GM23338 (cell line): Measurements from ENCODE around the gene ERVH48-1. TPM values are rescaled to one million over a fixed set of nuclear protein-coding genes. Genes with fewer than 3 reads are reported as not detected.

ENCODE experiments used
- ATAC-seq: fragments of 200-7000 bp; cut with Tn5 transposase; 3 replicates; pipeline ENCODE4 v1.9.1; 2020
- DNase-seq: peaks from one replicate; pipeline ENCODE4 v3.0.0-alpha.2; 2015; ENCODE audit warnings: low spot score
- H2AFZ ChIP-seq: fragments of 200-600 bp; sonication (generic); 2 replicates; pipeline ENCODE4 v1.8.0; 2016; ENCODE audit warnings: antibody characterized with exemption, mild to moderate bottlenecking, moderate library complexity
- H3F3A ChIP-seq: fragments of 200-600 bp; sonication (generic); replicated peaks from 2 replicates; pipeline ENCODE4 v1.8.0; 2017; ENCODE audit warnings: antibody characterized with exemption, mixed run types, low read depth
- H3K27ac ChIP-seq: fragments of 200-600 bp; sonication (generic); 2 replicates; pipeline ENCODE4 v1.6.1; 2016; ENCODE audit warnings: low read depth
- H3K27me3 ChIP-seq: fragments of 200-600 bp; sonication (generic); 2 replicates; pipeline ENCODE4 v1.8.0; 2016; ENCODE audit warnings: mild to moderate bottlenecking, mixed run types, moderate library complexity; ENCODE audit not compliant: insufficient read depth
- H3K36me3 ChIP-seq: fragments of 200-600 bp; sonication (generic); 2 replicates; pipeline ENCODE4 v1.8.0; 2016; ENCODE audit warnings: mild to moderate bottlenecking; ENCODE audit not compliant: insufficient read depth
- H3K4me1 ChIP-seq: fragments of 200-600 bp; sonication (generic); 2 replicates; pipeline ENCODE4 v1.8.0; 2016; ENCODE audit warnings: mild to moderate bottlenecking, moderate library complexity; ENCODE audit not compliant: insufficient read depth
- H3K4me2 ChIP-seq: fragments of 200-600 bp; sonication (generic); 2 replicates; pipeline ENCODE4 v1.7.1; 2017; ENCODE audit warnings: mixed run types
- H3K4me3 ChIP-seq: fragments of 200-600 bp; sonication (generic); 2 replicates; pipeline ENCODE4 v1.6.1; 2016; ENCODE audit warnings: mixed run types
- H3K79me2 ChIP-seq: fragments of 200-600 bp; sonication (generic); replicated peaks from 2 replicates; pipeline ENCODE4 v1.8.0; 2017; ENCODE audit warnings: mild to moderate bottlenecking; ENCODE audit not compliant: insufficient read depth
- H3K9me2 ChIP-seq: fragments of 200-600 bp; sonication (generic); 2 replicates; pipeline ENCODE4 v1.8.0; 2017; ENCODE audit not compliant: insufficient read depth
- H4K20me1 ChIP-seq: fragments of 200-600 bp; sonication (generic); replicated peaks from 2 replicates; pipeline ENCODE4 v1.8.0; 2017; ENCODE audit warnings: mild to moderate bottlenecking; ENCODE audit not compliant: insufficient read depth
- H3K27ac Mint-ChIP-seq: 2 replicates; pipeline ENCODE4 v1.8.0; 2020; ENCODE audit warnings: inconsistent platforms, mild to moderate bottlenecking, moderate library complexity, mixed read lengths
- H3K27me3 Mint-ChIP-seq: 3 replicates; pipeline ENCODE4 v1.8.0; 2022; ENCODE audit warnings: low read depth, mild to moderate bottlenecking, moderate library complexity, mixed read lengths, inconsistent platforms; ENCODE audit not compliant: insufficient read depth, poor library complexity
- H3K36me3 Mint-ChIP-seq: 3 replicates; pipeline ENCODE4 v1.8.0; 2021; ENCODE audit warnings: low read depth, mild to moderate bottlenecking, inconsistent platforms, moderate library complexity, mixed read lengths
- H3K4me1 Mint-ChIP-seq: 3 replicates; pipeline ENCODE4 v1.8.0; 2020; ENCODE audit warnings: mild to moderate bottlenecking, inconsistent platforms, mixed read lengths
- H3K4me3 Mint-ChIP-seq: 3 replicates; pipeline ENCODE4 v1.8.0; 2021; ENCODE audit warnings: moderate library complexity, mild to moderate bottlenecking, inconsistent platforms, mixed read lengths
- H3K9me3 Mint-ChIP-seq: 3 replicates; pipeline ENCODE4 v1.8.0; 2020; ENCODE audit warnings: moderate library complexity, mild to moderate bottlenecking, inconsistent platforms, mixed read lengths
- CREB1 ChIP-seq: fragments of 250-450 bp; sonication (Bioruptor Pico); IDR thresholded peaks from 2 replicates; pipeline ENCODE4 v1.5.0; 2020; ENCODE audit warnings: low read depth, mild to moderate bottlenecking, moderate library complexity
- EZH2 ChIP-seq: fragments of 200-600 bp; sonication (generic); IDR thresholded peaks from one replicate; pipeline ENCODE4 v1.8.0; 2017; ENCODE audit warnings: antibody characterized with exemption, mild to moderate bottlenecking, low read depth; ENCODE audit not compliant: unreplicated experiment
- EZH2phosphoT487 ChIP-seq: fragments of 200-600 bp; sonication (generic); IDR thresholded peaks from one replicate; pipeline ENCODE4 v1.8.1; 2018; ENCODE audit warnings: antibody characterized with exemption; ENCODE audit not compliant: unreplicated experiment
- JUNB ChIP-seq: IDR thresholded peaks from one replicate; pipeline ENCODE4 v1.6.1; 2016; ENCODE audit warnings: antibody characterized with exemption; ENCODE audit not compliant: unreplicated experiment
- NANOG ChIP-seq: IDR thresholded peaks from 2 replicates; pipeline ENCODE4 v1.6.1; 2016; ENCODE audit warnings: antibody characterized with exemption, borderline replicate concordance
- POLR2AphosphoS5 ChIP-seq: IDR thresholded peaks from 2 replicates; pipeline ENCODE4 v1.6.1; 2016; ENCODE audit warnings: antibody characterized with exemption, low read depth
- STAT1 ChIP-seq: IDR thresholded peaks from one replicate; pipeline ENCODE4 v1.6.1; 2016; ENCODE audit warnings: antibody characterized with exemption; ENCODE audit not compliant: unreplicated experiment
- ZNF114 ChIP-seq: fragments of 250-450 bp; sonication (Bioruptor Pico); IDR thresholded peaks from 2 replicates; pipeline ENCODE4 v1.5.0; 2020; ENCODE audit warnings: mild to moderate bottlenecking, moderate library complexity
- ZNF331 ChIP-seq: fragments of 250-450 bp; sonication (Bioruptor Pico); IDR thresholded peaks from 2 replicates; pipeline ENCODE4 v1.5.0; 2020; ENCODE audit warnings: low read depth, mild to moderate bottlenecking, moderate library complexity
- polyA plus RNA-seq: library from polyadenylated mRNA; unstranded; fragments of >200 nt; fragmentation: Nextera tagmentation; extraction: Ambion mirVana; gene quantifications from 2 replicates; pipeline ENCODE4 v1.2.1, GENCODE V29; 2016
- total RNA-seq: library from RNA; depleted of rRNA; stranded (reverse); fragments of >200 nt; shearing (Covaris generic); gene quantifications from 2 replicates; pipeline ENCODE4 v1.2.3, GENCODE V29; 2014
- TF ChIP-seq, protein P1 (sequence below): IDR thresholded peaks from 2 replicates; pipeline ENCODE4 v1.6.1; 2016; ENCODE audit warnings: antibody characterized with exemption
- TF ChIP-seq, protein P2 (sequence below): fragments of 250-450 bp; sonication (Bioruptor Pico); IDR thresholded peaks from 2 replicates; pipeline ENCODE4 v1.5.0; 2020; ENCODE audit warnings: mild to moderate bottlenecking, moderate library complexity
- TF ChIP-seq, protein P3 (sequence below): IDR thresholded peaks from one replicate; pipeline ENCODE4 v1.6.1; 2018; ENCODE audit warnings: antibody characterized with exemption; ENCODE audit not compliant: unreplicated experiment

The ERVH48-1 gene
- total and polyA plus RNA-seq, 2 experiments from 2014 or later, result 31.7 to 37.0 TPM

DNA sequence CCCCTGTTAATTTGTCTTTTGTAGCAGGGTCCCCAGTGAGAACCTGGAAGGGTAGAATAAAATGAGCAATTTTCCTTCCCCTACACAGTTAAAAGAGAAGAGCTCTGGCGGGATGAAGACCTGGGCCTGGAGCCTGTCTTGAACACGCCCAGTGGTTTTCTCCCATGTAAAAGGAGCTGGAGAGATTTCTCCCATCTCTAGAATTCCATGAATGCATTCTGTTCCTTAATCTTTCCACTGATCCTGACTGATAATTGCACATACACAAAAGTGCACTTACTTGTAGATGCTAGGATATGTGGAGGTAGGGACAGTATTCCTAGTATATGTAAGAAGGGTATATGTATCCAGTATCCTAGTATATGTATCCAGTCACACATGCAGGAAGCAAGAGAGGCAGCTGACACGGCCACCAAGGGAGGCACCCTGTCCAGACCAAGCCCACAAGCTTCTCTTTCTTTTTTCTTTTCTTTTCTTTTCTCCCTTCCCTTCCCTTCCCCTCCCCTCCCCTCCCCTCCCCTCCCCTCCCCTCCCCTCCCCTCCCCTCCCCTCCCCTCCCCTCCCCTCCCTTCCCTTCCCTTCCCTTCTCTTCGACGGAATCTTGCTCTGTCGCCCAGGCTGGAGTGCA, 37.1 kb upstream of the ERVH48-1 start:
- TF ChIP-seq, protein P1, sequence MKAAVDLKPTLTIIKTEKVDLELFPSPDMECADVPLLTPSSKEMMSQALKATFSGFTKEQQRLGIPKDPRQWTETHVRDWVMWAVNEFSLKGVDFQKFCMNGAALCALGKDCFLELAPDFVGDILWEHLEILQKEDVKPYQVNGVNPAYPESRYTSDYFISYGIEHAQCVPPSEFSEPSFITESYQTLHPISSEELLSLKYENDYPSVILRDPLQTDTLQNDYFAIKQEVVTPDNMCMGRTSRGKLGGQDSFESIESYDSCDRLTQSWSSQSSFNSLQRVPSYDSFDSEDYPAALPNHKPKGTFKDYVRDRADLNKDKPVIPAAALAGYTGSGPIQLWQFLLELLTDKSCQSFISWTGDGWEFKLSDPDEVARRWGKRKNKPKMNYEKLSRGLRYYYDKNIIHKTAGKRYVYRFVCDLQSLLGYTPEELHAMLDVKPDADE, result no peak
- TF ChIP-seq STAT1 (no peak), NANOG (no peak), POLR2AphosphoS5 (no peak), CREB1 (CRISPR knock-in tag) (no peak), ZNF331 (CRISPR knock-in tag) (no peak), EZH2 (no peak), JUNB (no peak), ZNF114 (CRISPR knock-in tag) (no peak), EZH2phosphoT487 (no peak)
- TF ChIP-seq, protein P2, sequence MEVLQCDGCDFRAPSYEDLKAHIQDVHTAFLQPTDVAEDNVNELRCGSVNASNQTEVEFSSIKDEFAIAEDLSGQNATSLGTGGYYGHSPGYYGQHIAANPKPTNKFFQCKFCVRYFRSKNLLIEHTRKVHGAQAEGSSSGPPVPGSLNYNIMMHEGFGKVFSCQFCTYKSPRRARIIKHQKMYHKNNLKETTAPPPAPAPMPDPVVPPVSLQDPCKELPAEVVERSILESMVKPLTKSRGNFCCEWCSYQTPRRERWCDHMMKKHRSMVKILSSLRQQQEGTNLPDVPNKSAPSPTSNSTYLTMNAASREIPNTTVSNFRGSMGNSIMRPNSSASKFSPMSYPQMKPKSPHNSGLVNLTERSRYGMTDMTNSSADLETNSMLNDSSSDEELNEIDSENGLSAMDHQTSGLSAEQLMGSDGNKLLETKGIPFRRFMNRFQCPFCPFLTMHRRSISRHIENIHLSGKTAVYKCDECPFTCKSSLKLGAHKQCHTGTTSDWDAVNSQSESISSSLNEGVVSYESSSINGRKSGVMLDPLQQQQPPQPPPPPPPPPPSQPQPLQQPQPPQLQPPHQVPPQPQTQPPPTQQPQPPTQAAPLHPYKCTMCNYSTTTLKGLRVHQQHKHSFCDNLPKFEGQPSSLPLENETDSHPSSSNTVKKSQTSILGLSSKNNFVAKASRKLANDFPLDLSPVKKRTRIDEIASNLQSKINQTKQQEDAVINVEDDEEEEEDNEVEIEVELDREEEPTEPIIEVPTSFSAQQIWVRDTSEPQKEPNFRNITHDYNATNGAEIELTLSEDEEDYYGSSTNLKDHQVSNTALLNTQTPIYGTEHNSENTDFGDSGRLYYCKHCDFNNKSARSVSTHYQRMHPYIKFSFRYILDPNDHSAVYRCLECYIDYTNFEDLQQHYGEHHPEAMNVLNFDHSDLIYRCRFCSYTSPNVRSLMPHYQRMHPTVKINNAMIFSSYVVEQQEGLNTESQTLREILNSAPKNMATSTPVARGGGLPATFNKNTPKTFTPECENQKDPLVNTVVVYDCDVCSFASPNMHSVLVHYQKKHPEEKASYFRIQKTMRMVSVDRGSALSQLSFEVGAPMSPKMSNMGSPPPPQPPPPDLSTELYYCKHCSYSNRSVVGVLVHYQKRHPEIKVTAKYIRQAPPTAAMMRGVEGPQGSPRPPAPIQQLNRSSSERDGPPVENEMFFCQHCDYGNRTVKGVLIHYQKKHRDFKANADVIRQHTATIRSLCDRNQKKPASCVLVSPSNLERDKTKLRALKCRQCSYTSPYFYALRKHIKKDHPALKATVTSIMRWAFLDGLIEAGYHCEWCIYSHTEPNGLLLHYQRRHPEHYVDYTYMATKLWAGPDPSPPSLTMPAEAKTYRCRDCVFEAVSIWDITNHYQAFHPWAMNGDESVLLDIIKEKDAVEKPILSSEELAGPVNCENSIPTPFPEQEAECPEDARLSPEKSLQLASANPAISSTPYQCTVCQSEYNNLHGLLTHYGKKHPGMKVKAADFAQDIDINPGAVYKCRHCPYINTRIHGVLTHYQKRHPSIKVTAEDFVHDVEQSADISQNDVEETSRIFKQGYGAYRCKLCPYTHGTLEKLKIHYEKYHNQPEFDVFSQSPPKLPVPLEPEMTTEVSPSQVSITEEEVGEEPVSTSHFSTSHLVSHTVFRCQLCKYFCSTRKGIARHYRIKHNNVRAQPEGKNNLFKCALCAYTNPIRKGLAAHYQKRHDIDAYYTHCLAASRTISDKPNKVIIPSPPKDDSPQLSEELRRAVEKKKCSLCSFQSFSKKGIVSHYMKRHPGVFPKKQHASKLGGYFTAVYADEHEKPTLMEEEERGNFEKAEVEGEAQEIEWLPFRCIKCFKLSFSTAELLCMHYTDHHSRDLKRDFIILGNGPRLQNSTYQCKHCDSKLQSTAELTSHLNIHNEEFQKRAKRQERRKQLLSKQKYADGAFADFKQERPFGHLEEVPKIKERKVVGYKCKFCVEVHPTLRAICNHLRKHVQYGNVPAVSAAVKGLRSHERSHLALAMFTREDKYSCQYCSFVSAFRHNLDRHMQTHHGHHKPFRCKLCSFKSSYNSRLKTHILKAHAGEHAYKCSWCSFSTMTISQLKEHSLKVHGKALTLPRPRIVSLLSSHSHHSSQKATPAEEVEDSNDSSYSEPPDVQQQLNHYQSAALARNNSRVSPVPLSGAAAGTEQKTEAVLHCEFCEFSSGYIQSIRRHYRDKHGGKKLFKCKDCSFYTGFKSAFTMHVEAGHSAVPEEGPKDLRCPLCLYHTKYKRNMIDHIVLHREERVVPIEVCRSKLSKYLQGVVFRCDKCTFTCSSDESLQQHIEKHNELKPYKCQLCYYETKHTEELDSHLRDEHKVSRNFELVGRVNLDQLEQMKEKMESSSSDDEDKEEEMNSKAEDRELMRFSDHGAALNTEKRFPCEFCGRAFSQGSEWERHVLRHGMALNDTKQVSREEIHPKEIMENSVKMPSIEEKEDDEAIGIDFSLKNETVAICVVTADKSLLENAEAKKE (CRISPR knock-in tag), result no peak
- TF ChIP-seq, protein P3, sequence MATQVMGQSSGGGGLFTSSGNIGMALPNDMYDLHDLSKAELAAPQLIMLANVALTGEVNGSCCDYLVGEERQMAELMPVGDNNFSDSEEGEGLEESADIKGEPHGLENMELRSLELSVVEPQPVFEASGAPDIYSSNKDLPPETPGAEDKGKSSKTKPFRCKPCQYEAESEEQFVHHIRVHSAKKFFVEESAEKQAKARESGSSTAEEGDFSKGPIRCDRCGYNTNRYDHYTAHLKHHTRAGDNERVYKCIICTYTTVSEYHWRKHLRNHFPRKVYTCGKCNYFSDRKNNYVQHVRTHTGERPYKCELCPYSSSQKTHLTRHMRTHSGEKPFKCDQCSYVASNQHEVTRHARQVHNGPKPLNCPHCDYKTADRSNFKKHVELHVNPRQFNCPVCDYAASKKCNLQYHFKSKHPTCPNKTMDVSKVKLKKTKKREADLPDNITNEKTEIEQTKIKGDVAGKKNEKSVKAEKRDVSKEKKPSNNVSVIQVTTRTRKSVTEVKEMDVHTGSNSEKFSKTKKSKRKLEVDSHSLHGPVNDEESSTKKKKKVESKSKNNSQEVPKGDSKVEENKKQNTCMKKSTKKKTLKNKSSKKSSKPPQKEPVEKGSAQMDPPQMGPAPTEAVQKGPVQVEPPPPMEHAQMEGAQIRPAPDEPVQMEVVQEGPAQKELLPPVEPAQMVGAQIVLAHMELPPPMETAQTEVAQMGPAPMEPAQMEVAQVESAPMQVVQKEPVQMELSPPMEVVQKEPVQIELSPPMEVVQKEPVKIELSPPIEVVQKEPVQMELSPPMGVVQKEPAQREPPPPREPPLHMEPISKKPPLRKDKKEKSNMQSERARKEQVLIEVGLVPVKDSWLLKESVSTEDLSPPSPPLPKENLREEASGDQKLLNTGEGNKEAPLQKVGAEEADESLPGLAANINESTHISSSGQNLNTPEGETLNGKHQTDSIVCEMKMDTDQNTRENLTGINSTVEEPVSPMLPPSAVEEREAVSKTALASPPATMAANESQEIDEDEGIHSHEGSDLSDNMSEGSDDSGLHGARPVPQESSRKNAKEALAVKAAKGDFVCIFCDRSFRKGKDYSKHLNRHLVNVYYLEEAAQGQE, result no peak
- Histone ChIP-seq H3K4me3 (no peak overlapping the region), H3K27ac (0 out of 2 replicates have a peak overlapping the region, but pooled peaks have one; percentile 35), H3K9me2 (no peaks in the 10 kb centered on the region), H2AFZ (no peak overlapping the region), H3K79me2 (no peaks in the 10 kb centered on the region), H3F3A (peaks cover 17% of the 10 kb centered on the region), H3K27me3 (no peaks in the 10 kb centered on the region), H3K36me3 (no peaks in the 10 kb centered on the region), H3K4me2 (no peak overlapping the region), H3K4me1 (peaks cover 18% of the 10 kb centered on the region), H4K20me1 (no peaks in the 10 kb centered on the region)
- peaks cover 27% of the 10 kb centered on the region for H3K4me1 Mint-ChIP-seq
- DNase-seq, result no peak
- peaks cover 11% of the 10 kb centered on the region; the same call in 2 of the 3 replicates for H3K9me3 Mint-ChIP-seq
- no peak overlapping the region for H3K4me3 Mint-ChIP-seq
- no peak overlapping the region; the same call in 1 of the 2 replicates for H3K27ac Mint-ChIP-seq
- no peak for ATAC-seq
- H3K27me3 Mint-ChIP-seq, result peaks cover 22% of the 10 kb centered on the region
- peaks cover 7% of the 10 kb centered on the region; the same call in 2 of the 3 replicates for H3K36me3 Mint-ChIP-seq
